OCI-LY3 (cell line): Measurements from ENCODE around the gene NNT.

ENCODE experiments used
- EZH2phosphoT487 ChIP-seq: fragments of 200-600 bp; shearing (Covaris generic); IDR thresholded peaks from 2 replicates; pipeline ENCODE4 v1.6.1; 2018; ENCODE audit warnings: antibody characterized with exemption, mixed run types, low read depth
- TF ChIP-seq, protein P1 (sequence below): fragments of 200-600, 300-600 bp; sonication (generic); IDR thresholded peaks from 2 replicates; pipeline ENCODE4 v1.5.1; 2014; ENCODE audit warnings: antibody characterized with exemption, low read length, low read depth

DNA sequence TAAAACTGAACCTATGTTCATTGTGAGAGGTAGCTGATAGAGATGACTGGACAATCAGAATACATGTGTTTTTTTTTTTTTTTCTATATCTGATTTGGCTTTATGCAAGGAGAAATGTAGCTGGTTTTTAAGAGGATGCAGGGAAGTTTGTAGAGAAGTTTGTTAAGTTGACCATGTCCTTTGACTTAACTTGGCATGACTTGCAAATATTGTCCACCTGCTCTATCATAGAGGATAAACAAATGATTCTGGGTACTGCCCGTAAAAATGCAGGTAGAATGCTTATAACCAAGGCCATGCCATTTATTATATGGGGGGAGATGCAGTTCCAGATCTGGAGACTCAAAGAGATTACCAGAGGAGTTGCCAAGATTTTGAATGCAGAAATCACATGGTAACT lies 13.7 kb upstream of the NNT start:
- TF ChIP-seq, protein P1, sequence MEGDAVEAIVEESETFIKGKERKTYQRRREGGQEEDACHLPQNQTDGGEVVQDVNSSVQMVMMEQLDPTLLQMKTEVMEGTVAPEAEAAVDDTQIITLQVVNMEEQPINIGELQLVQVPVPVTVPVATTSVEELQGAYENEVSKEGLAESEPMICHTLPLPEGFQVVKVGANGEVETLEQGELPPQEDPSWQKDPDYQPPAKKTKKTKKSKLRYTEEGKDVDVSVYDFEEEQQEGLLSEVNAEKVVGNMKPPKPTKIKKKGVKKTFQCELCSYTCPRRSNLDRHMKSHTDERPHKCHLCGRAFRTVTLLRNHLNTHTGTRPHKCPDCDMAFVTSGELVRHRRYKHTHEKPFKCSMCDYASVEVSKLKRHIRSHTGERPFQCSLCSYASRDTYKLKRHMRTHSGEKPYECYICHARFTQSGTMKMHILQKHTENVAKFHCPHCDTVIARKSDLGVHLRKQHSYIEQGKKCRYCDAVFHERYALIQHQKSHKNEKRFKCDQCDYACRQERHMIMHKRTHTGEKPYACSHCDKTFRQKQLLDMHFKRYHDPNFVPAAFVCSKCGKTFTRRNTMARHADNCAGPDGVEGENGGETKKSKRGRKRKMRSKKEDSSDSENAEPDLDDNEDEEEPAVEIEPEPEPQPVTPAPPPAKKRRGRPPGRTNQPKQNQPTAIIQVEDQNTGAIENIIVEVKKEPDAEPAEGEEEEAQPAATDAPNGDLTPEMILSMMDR: no peak
- TF ChIP-seq EZH2phosphoT487: no peak
